SW480 (cell line): ENCODE data around the gene AUH.

ENCODE experiments used
- DNase-seq: peaks from one replicate; pipeline ENCODE4 v3.0.0-alpha.2; 2016; ENCODE audit warnings: low spot score

AUH gene

DNA sequence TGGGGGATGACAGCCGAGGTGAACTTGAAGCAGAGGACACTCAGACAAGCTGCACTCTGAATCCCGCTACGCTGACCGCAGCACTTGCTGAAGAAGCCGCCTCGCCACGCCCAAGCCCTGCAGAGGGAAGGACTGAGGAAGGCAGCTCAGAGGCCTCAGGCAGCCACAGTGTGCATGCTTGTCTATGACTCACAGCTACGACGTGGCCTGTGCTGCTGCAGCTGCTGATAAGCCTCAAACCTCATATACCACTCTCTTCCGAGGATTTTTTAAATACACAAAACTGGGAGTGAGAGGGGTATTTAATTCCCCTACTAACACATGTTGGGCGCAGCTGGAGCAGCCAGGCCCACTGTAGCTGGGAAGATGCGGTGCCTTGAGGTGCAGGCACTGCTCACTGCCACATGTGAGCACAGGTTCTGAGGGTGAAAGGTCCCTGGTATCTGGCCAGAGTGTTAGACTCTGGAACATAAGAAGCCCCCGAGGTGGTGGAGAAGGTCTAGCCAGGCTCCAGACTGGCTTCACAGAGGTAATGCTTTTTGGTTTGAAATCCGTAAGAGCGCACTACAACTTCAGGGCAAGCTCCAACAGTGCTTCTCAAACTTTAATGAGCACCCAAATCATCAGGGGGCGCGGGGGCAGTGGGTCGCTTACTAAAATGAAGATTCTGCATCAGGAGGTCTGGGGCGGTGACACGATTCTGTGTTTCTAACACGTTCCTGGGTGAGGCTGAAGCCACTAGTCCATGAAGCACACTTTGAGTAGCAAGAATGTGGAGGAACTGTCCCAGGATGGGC, 196.8 kb downstream of the AUH start:
- DNase-seq = peak; percentile 91
